Erythroblast (primary cell): Measurements from ENCODE around the gene SLC22A13.

Source experiments
- GATA1 ChIP-seq: IDR thresholded peaks from 2 replicates; pipeline ENCODE4 v1.6.1; 2011; ENCODE audit warnings: low read depth, mild to moderate bottlenecking, control low read depth, low read length, moderate library complexity
- POLR2A ChIP-seq: IDR thresholded peaks from 2 replicates; pipeline ENCODE4 v1.6.1; 2011; ENCODE audit warnings: mild to moderate bottlenecking, low read length

DNA sequence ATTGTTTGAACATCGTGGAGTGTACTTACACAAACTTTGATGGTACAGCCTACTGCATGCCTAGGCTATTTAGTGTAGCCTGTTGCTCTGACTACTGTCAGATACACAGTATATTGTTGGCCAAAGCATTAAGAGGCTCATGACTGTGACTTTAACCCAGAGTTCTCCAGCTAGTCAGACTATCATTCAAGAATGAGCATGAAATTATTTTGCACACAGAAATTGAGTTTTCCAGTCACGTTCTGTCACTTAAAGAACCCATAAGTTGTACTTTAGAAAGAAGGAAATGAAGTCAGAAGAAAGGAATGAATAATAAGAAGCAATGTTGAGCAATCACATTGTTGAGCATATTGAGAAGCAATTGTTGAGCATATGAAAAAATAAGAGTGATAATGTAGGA is 37.6 kb upstream of the SLC22A13 start:
- TF ChIP-seq POLR2A = no peak
- no peak for TF ChIP-seq GATA1
